ENCODE measurements around the gene CPTP.

Gene CPTP

GRCh38 chr1:1299686-1300351 is 24.8 kb upstream of the CPTP start:
- no peak overlapping the region for H3K4me3 ChIP-seq (ENCODE audit: low read depth in 1 of 5, low read length in 5 of 5)
- no peak overlapping the region for H3K27ac ChIP-seq (ENCODE audit: low read depth, low read length)
- H3K4me1 ChIP-seq (ENCODE audit: control insufficient read depth in 5 of 5, insufficient read depth in 5 of 5, low read length in 5 of 5), result peaks cover 0 to 16% (median 15%) of the 10 kb centered on the region in 5 donors
- H3K9ac ChIP-seq (ENCODE audit: low read length in 5 of 5), result no peak overlapping the region
- H3K27me3 ChIP-seq (ENCODE audit: control insufficient read depth in 5 of 5, insufficient read depth in 4 of 5, low read length in 5 of 5), result no peaks in the 10 kb centered on the region
- peaks cover 0 to 38% (median 30%) of the 10 kb centered on the region in 5 donors for H3K36me3 ChIP-seq (ENCODE audit: control insufficient read depth in 5 of 5, insufficient read depth in 5 of 5, low read length in 5 of 5)
- no peaks in the 10 kb centered on the region for H3K9me3 ChIP-seq (ENCODE audit: control insufficient read depth in 5 of 5, low read length in 5 of 5)

GRCh38 chr1:1300352-1300739 is 24.3 kb upstream of the CPTP start:
- peaks cover 0 to 32% (median 26%) of the 10 kb centered on the region in 5 donors for H3K36me3 ChIP-seq (ENCODE audit: control insufficient read depth in 5 of 5, insufficient read depth in 5 of 5, low read length in 5 of 5)
- no peak overlapping the region for H3K27ac ChIP-seq (ENCODE audit: low read depth, low read length)
- H3K9ac ChIP-seq (ENCODE audit: low read length in 5 of 5), result no peak overlapping the region
- peaks cover 0 to 21% (median 20%) of the 10 kb centered on the region in 5 donors for H3K4me1 ChIP-seq (ENCODE audit: control insufficient read depth in 5 of 5, insufficient read depth in 5 of 5, low read length in 5 of 5)
- H3K27me3 ChIP-seq (ENCODE audit: control insufficient read depth in 5 of 5, insufficient read depth in 4 of 5, low read length in 5 of 5), result no peaks in the 10 kb centered on the region
- H3K9me3 ChIP-seq (ENCODE audit: control insufficient read depth in 5 of 5, low read length in 5 of 5), result no peaks in the 10 kb centered on the region
- H3K4me3 ChIP-seq (ENCODE audit: low read depth in 1 of 5, low read length in 5 of 5), result no peak overlapping the region

DNA sequence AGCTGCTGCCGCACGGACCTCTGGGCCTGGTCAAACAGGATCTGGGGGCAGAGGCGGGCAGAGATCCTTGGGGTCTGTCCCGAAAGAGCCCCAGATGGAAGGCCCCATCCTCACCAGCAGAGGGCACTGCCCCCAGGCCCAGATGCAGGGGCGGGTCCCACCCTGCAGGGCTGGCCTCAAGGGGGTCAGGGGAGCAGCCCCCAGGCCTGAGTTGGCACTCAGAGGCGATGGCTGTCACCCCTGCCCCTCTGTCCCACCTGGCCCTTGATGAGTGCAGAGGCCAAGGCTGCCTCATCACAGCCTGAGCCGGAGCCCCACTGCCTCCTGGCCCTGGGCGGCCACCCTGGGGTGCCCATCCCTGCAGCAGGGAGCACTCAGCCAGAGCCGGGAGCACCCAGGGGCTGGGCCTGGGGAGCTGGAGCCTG is 22.6 kb upstream of the CPTP start:
- no peak overlapping the region for H3K9ac ChIP-seq (ENCODE audit: low read length in 5 of 5)
- H3K36me3 ChIP-seq (ENCODE audit: control insufficient read depth in 5 of 5, insufficient read depth in 5 of 5, low read length in 5 of 5), result peaks cover 0 to 16% (median 12%) of the 10 kb centered on the region in 5 donors
- no peak overlapping the region for H3K27ac ChIP-seq (ENCODE audit: low read depth, low read length)
- H3K9me3 ChIP-seq (ENCODE audit: control insufficient read depth in 5 of 5, low read length in 5 of 5), result no peaks in the 10 kb centered on the region
- no peak overlapping the region for H3K4me3 ChIP-seq (ENCODE audit: low read depth in 1 of 5, low read length in 5 of 5)
- H3K4me1 ChIP-seq (ENCODE audit: control insufficient read depth in 5 of 5, insufficient read depth in 5 of 5, low read length in 5 of 5), result peaks cover 5 to 38% (median 37%) of the 10 kb centered on the region in 5 donors
- H3K27me3 ChIP-seq (ENCODE audit: control insufficient read depth in 5 of 5, insufficient read depth in 4 of 5, low read length in 5 of 5), result no peaks in the 10 kb centered on the region

- H3K27ac ChIP-seq (ENCODE audit: low read depth, low read length), result no peak overlapping the region
Measured at GRCh38 chr1:1302951-1303509, 21.6 kb upstream of the CPTP start.

DNA sequence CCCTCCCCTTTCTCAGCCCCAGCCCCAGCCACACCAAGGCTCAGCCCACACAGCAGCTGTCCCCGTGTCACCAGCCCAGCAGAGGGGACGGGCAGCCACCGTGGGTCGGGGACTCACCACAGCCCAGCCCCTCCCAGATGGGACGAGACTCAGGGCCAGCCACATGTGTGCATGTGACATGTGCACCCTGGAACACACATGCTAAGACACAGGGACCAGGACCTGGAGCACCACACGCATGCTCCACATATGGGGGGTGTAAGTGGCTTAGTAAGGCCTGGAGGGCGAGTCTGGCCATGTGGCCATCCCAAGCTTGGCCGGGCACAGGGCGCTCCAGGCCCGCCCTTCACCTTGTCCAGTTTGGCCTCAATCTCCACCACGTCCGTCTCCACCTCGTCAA is 20.9 kb upstream of the CPTP start:
- peak overlapping the region in 1 of 5 donors; percentile 75 for H3K9ac ChIP-seq (ENCODE audit: low read length in 5 of 5)
- H3K4me1 ChIP-seq (ENCODE audit: control insufficient read depth in 5 of 5, insufficient read depth in 5 of 5, low read length in 5 of 5), result peaks cover 5 to 44% (median 42%) of the 10 kb centered on the region in 5 donors
- H3K4me3 ChIP-seq (ENCODE audit: low read depth in 1 of 5, low read length in 5 of 5), result peak overlapping the region in 1 of 5 donors; percentile 81

More at GRCh38 chr1:1302951-1303509, 21.6 kb upstream of the CPTP start:
- Histone ChIP-seq H3K36me3 (ENCODE audit: control insufficient read depth in 5 of 5, insufficient read depth in 5 of 5, low read length in 5 of 5) (peaks cover 0 to 10% (median 7%) of the 10 kb centered on the region in 5 donors), H3K9ac (ENCODE audit: low read length in 5 of 5) (no peak overlapping the region), H3K9me3 (ENCODE audit: control insufficient read depth in 5 of 5, low read length in 5 of 5) (no peaks in the 10 kb centered on the region), H3K27me3 (ENCODE audit: control insufficient read depth in 5 of 5, insufficient read depth in 4 of 5, low read length in 5 of 5) (no peaks in the 10 kb centered on the region), H3K4me3 (ENCODE audit: low read depth in 1 of 5, low read length in 5 of 5) (no peak overlapping the region), H3K4me1 (ENCODE audit: control insufficient read depth in 5 of 5, insufficient read depth in 5 of 5, low read length in 5 of 5) (peaks cover 5 to 41% (median 40%) of the 10 kb centered on the region in 5 donors)

GRCh38 chr1:1304331-1305299 is 20.0 kb upstream of the CPTP start:
- Histone ChIP-seq H3K36me3 (ENCODE audit: control insufficient read depth in 5 of 5, insufficient read depth in 5 of 5, low read length in 5 of 5) (peaks cover 0 to 5% (median 2%) of the 10 kb centered on the region in 5 donors), H3K4me3 (ENCODE audit: low read depth in 1 of 5, low read length in 5 of 5) (peak overlapping the region in 4 of 5 donors; percentile 38 to 81 (median 75)), H3K4me1 (ENCODE audit: control insufficient read depth in 5 of 5, insufficient read depth in 5 of 5, low read length in 5 of 5) (peaks cover 5 to 53% (median 49%) of the 10 kb centered on the region in 5 donors), H3K27me3 (ENCODE audit: control insufficient read depth in 5 of 5, insufficient read depth in 4 of 5, low read length in 5 of 5) (no peaks in the 10 kb centered on the region), H3K27ac (ENCODE audit: low read depth, low read length) (no peak overlapping the region), H3K9ac (ENCODE audit: low read length in 5 of 5) (peak overlapping the region in 4 of 5 donors; percentile 17 to 75 (median 38)), H3K9me3 (ENCODE audit: control insufficient read depth in 5 of 5, low read length in 5 of 5) (no peaks in the 10 kb centered on the region)

More for the DNA sequence above, 20.9 kb upstream of the CPTP start:
- Histone ChIP-seq H3K27me3 (ENCODE audit: control insufficient read depth in 5 of 5, insufficient read depth in 4 of 5, low read length in 5 of 5) (no peaks in the 10 kb centered on the region), H3K36me3 (ENCODE audit: control insufficient read depth in 5 of 5, insufficient read depth in 5 of 5, low read length in 5 of 5) (peaks cover 0 to 9% (median 5%) of the 10 kb centered on the region in 5 donors), H3K27ac (ENCODE audit: low read depth, low read length) (no peak overlapping the region), H3K9me3 (ENCODE audit: control insufficient read depth in 5 of 5, low read length in 5 of 5) (no peaks in the 10 kb centered on the region)

- Histone ChIP-seq H3K9ac (ENCODE audit: low read length in 5 of 5) (peak overlapping the region in 4 of 5 donors; percentile 17 to 75 (median 57)), H3K36me3 (ENCODE audit: control insufficient read depth in 5 of 5, insufficient read depth in 5 of 5, low read length in 5 of 5) (peaks cover 0 to 8% (median 6%) of the 10 kb centered on the region in 5 donors), H3K4me3 (ENCODE audit: low read depth in 1 of 5, low read length in 5 of 5) (peak overlapping the region; percentile 38 to 81 (median 72)), H3K27me3 (ENCODE audit: control insufficient read depth in 5 of 5, insufficient read depth in 4 of 5, low read length in 5 of 5) (no peaks in the 10 kb centered on the region), H3K27ac (ENCODE audit: low read depth, low read length) (no peak overlapping the region), H3K9me3 (ENCODE audit: control insufficient read depth in 5 of 5, low read length in 5 of 5) (no peaks in the 10 kb centered on the region), H3K4me1 (ENCODE audit: control insufficient read depth in 5 of 5, insufficient read depth in 5 of 5, low read length in 5 of 5) (peaks cover 5 to 56% (median 53%) of the 10 kb centered on the region in 5 donors)
Measured at GRCh38 chr1:1305300-1306069, 19.1 kb upstream of the CPTP start.

GRCh38 chr1:1306070-1306660 is 18.4 kb upstream of the CPTP start:
- Histone ChIP-seq H3K4me1 (ENCODE audit: control insufficient read depth in 5 of 5, insufficient read depth in 5 of 5, low read length in 5 of 5) (peaks cover 5 to 56% (median 53%) of the 10 kb centered on the region in 5 donors), H3K9me3 (ENCODE audit: control insufficient read depth in 5 of 5, low read length in 5 of 5) (no peaks in the 10 kb centered on the region), H3K27me3 (ENCODE audit: control insufficient read depth in 5 of 5, insufficient read depth in 4 of 5, low read length in 5 of 5) (no peaks in the 10 kb centered on the region), H3K27ac (ENCODE audit: low read depth, low read length) (no peak overlapping the region), H3K9ac (ENCODE audit: low read length in 5 of 5) (peak overlapping the region in 3 of 5 donors; percentile 62 to 75 (median 69)), H3K4me3 (ENCODE audit: low read depth in 1 of 5, low read length in 5 of 5) (peak overlapping the region; percentile 26 to 93 (median 78)), H3K36me3 (ENCODE audit: control insufficient read depth in 5 of 5, insufficient read depth in 5 of 5, low read length in 5 of 5) (peaks cover 0 to 14% (median 10%) of the 10 kb centered on the region in 5 donors)

Data from subcutaneous abdominal adipose tissue (tissue), 5 donors.